Measurements from ENCODE around the gene DNM3.

The DNM3 gene

DNA sequence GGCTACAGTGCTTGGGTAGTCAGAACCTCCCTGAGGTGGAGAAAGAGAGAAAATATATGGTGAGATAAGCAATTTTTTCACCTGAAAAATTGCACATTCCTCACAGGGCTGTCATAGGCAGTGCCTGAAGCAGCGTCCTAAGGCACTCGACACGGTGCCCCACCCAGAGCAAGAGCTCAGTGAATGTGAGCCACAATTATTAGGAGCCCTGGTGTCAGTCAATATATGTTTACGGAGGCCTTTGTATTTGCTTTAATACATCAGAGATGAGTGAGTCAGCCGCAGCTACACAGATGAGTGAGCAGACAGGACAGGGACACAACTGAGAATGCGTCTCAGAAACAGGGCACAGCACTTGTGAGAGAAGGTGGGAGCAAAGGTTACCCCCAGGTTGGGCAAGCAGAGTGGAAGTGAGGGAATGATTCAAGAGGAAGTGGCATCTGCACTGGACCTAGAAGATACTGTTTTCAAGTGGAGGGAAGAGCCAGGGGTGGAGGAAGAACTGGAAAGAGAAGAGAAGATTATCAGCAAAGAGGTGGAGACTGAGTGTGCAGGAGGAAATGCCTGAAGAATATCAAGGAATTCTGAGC, 607.8 kb downstream of the DNM3 start:
- DNase-seq = no peak

DNA sequence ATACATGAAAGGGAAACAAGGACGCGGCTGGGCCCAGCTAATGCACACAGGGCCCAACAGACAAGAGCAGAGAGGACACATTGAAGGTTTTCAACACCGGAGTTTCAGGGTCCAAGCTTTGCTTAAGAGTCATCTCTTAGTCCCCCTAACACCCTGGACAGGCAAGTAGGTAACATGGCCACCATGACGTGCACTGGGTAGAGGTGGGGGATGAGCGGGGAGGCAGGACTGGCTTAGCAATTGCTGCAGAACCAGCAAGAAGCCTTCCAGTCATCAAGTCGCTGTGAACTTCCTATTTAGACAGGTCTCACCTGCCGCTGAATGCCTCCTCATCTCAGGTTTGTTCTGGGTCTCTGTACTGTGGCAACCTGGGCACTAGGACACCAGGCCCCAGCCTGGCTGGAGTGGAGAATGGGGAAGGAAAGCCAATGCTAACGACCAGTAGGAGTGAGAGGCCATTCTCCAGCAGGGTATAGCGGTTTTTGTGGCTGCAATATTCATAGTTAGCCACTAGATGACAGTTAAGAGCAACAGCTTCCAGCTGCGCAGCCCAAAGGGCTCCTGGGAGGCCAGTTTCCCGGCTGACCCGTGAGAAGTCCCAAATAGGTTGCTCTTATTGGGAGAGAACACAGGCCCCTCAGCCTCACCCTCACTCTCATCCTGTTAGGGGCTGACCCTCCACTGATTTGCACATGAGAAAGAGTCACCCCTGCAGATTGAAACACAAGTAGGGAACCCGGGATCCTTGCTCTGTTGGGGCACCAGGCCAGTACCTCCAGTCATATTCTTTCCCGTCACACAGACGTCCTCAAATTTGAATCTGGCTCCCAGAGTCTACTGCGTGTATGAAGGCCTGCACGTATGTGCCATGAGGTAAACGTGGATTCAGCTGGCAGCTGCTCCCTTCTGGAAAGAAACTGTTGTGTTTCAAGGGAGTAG, 608.6 kb downstream of the DNM3 start:
- peak in 1 of 2 donors; percentile 8 for DNase-seq

DNA sequence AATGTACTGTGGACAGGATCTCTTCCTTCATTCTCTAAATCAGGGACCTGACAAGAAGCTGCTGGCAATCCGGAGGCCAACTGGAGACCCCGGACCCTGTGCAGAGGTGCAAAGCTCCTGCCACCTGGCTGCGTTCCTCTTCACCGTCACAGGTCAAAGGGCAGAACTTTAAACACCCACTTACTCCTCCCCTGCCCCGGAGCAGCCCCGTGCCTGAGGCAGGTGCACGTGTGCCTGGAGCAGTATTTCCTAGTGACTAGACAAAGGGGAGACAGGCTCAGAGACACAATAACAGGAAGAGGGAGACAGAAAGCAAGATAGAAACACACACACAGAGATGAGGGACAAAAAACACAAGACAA, 609.2 kb downstream of the DNM3 start:
- no peak for DNase-seq

DNA sequence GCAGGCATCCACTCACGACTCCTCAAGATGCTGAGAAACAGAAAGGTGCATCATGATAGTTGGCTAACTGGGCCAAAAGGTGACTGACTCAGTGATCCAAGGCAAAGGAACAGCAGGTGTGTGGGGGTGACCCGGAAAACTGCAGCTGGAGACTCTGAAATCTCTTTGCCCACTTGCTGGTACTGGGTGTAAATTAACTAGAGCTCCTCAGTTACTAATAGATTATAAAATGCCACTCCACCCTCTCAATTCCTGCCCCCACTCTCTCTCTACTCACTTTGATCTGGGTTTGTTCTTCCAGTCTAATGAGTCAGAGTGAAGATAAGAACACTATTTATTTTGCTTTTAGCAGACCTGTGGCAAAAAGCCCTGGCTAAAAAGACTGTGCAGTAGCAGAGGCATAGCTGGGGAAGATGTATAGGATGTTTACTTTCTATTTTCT, 609.7 kb downstream of the DNM3 start:
- no peak for DNase-seq

DNA sequence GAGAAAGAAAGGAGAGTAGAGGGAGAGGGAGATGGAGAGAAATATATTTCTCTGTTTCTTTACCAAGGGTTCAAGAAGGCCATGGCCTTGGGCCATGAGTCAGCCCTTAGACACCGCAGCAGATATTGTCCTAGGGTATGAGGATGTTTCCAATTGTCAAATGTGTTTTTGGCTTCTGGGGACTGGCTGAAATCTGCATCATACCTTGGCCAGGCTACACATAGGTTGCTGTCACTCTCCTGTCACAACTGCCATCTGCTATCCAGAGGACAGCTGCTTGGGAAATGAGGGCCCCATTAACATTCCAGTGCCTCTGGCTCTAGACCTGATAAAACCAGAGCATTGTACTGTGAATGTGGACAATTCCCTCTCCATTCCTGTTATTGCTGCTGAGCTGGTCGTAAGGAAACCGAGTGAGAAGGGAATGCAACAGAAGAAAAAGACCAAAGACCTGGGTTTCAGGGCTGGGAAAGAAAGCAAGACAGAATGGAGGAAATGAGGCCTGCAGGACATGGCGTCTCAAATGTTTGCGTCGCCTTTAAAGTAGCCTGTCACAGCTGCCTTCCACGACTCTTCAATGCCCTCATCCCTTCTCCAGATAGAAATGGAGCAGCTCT, 611.3 kb downstream of the DNM3 start:
- no peak for DNase-seq

DNA sequence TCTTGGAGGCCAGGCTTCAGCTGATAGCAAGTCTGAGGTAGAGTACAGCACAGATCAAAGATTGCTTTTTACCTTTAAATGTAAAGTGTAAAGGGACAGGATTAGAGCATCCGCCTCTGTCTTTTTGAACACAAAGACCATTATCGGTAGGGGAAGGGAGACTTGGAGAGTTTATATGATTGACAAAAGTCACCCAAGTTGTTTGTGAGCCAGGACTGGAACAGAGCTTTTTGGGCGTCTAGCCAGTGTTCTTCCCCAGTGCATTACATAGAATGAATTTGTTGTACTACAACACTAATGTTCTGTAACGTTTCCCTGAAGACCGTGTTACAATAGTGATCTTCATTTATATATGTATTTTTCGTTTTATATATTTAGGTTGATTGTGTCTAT, 611.9 kb downstream of the DNM3 start:
- DNase-seq = no peak

DNA sequence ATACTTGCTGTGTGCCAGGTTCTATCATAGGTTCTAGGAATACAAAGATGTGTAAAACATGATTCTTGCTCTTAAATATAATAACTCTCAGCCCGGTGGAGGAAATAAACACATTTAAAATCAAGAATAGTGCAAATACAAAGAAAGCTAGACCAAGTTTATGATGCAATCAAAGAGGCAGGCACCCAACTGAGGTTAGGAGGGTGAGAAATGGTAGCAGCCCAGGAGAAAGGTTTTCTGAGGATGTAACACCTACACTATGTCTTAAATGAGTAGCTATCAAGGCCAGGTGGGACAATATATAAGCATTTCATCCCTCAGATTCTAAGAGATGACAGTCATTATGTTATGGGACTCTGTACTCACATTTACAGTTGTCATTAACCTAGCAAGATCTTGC, 612.3 kb downstream of the DNM3 start:
- no peak for DNase-seq

DNA sequence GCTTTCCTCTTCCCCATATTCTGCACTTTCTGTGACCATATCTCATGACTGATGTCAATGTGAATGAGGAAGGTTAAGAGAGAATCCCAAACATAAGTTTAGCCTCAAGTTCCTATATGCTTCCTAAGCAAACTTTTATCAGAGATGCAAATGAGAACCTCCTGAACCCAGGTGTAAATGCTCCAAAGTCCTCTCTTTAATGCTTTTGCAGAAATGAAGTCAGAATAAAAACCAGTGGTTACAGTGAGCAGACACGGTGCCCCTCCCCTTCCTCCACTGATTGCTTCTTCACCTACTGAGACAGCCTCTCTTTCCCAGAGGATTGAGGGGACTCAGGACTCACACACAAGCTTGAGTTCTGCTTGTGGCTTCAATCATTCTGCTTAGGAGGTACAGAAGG, 614.2 kb downstream of the DNM3 start:
- no peak for DNase-seq

DNA sequence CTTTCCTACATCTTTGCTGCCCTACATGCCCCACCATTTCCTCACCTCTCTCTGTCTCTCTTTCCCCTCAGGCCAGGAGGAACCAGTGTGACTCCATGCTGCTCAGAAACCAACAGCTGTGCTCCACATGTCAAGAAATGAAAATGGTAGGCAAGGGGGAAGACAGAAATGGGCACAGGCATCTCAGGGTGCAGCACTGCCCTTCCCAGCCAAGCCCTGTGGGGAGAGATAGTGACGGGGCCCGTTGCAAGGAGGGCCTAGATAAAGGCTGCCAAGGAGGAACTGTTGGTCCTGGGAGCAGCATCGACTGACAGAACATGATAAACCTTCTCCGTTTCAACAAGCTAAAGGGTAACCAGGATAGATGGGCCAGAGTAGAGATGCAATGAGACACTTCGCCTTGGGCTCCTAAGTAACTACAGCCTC, 615.1 kb downstream of the DNM3 start:
- no peak for DNase-seq

DNA sequence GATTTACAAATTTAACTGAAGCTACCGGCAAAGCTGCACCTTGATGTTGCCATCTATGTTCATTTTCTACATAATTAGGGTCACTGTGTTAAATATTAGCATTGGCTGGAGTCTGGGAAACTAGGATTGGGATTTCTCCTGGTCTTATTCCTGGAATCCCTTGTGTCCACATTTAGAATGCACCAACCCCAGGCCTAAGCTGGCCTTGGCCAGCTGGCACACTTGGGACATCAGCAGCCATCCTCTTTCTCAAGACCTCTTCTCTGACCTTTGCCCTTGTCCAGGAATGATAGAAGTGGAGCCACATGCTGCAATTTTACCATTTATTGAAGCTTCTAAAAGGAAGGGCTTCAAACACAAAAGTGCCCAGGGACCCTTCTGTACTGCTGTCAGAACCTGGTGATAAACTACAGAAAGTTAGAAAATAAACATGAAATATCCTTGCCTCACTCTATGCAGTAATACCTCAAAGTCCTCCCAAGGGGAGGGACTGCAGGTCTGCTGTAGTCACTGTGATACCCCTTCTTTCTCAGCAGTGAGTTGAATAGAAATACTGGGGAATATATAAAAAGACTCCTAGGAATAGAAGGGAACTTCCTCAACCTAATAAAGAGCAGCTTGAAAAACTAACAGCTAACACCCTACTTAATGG, 616.3 kb downstream of the DNM3 start:
- DNase-seq = no peak

DNA sequence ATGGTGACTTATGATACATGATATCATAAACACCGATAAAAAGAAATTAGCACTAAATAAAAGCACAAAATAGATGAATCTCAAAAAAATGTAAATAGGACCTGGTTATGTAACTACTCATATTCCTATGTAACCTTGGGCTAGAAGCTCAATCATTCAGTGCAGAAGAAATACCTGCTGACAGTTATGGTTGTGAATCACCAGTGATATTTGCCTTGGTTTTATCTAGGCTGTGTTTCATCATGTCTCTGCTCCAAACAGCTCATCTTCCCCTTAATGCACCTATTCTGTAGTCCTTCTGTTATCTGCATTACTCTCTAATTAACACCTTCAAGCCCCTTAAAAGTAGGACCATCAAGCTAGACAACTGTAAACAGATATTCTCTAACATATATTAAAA, 618.9 kb downstream of the DNM3 start:
- no peak for DNase-seq

DNA sequence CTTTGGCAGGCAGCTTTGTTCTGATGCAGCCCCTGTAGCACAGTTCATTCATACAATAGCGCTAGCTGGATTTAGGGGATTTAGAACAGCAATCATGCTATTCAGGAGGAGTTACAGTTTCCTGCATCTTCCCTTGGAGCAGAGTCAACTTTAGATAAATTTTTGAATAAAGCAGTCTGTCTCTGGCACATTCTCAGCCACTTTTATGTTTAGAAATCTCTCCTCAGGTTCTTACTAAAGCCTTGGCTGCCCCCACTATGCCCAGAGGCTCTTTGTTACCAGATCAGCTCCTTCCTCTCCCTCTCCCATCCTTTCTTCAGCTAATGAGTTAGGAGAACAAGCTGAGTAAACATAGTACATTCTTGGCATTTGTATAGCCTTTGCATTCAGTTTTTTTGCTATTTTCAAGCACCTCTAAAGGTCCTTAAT, 619.6 kb downstream of the DNM3 start:
- DNase-seq = no peak
